Measurements from ENCODE around the gene PDE7B.

The PDE7B gene

DNA sequence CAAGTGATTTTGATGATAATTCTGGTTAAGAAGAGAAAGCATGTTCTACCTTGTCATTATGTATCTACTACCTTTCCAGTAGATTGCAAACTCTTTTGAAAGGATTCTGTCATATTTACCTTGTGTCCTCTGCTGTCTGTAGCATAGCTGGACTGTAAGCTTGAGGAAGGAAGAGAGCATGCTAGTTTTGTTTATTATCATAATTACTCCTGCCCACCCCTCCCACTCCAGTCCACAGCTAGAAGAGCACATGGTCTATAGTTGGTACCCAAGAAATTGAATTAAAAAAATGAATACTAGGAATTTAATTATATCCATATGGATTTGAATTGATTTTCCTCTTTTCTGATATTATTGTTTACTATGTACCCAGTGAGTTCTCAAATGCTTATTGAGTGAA is 40.2 kb downstream of the PDE7B start:
- no peak for DNase-seq

GRCh38 chr6:135895231-135895911 is 43.9 kb downstream of the PDE7B start:
- no peak for DNase-seq

DNA sequence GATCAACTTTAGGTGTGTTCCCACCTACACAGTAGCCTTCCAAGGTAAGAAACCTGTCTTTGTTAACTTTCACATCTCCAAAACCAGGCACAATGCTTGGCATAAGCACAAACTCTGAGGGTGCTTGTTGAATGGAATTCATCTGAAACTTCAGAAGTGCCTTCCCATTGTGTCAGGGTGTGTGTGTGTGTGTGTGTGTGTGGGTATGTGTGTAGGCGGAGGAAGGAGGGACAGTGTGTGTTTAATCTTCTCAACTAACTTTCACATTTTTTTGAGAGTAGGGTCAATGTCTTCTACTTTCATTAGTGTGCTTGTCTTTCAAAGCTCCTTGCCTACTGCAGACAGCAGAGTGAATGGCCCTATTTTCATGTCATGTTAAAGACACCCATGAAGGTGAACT is 45.6 kb downstream of the PDE7B start:
- DNase-seq: no peak

GRCh38 chr6:135901774-135902524 is 50.4 kb downstream of the PDE7B start:
- DNase-seq: peak; percentile 79

GRCh38 chr6:135902756-135903331 is 51.3 kb downstream of the PDE7B start:
- no peak for DNase-seq

DNA sequence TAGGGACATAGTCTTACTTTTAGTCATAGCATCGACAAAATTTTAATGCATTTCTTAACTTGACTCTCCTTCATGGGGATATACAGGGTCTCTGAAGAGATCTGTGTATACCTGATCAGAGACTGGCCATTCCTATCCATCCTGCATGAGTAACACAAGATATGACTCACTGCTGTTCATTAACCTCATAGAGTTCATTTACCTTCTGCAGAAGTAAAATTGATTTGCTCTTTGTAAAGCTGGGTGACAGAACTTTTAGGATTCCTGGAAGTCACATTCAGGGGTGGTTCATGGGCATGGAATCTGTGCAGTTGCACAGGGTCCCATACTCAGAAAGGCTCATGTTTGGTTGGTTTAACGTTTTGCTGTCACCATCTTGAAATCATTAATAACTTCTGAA is 53.2 kb downstream of the PDE7B start:
- DNase-seq: no peak

DNA sequence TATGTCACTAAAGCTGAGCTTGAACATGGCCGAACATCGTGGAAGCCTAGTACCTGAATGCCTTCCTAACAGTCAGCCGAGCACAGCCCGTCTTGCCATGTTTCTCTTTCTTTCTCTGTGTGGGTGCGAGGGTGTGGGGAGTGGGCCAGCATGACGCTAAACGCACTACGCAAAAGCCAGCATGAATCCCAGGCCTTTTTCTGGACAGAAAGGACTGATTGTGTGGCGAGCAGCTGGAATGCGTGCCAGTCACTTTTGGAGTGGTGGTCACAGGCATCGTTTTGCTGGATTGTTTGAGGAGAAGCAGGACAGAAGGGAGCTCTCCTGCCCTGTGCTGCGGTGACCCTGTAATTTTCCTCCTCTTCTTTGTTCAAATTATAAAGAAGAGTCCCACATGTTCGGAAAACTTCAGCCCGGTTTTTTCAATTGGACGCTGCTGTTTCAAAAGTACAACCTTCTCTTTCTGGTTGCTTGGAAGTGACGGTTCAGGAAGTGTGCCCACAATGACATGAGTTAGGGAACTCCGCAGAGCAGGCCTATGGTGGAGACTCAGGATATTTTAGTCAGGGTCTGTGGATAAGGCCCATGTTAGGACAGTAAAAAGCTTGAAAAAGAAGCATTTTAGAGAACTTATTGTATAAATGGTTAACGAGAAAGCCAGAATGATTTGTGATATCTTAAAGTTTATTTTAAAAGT is 54.3 kb downstream of the PDE7B start:
- DNase-seq: peak; percentile 54

GRCh38 chr6:135906542-135906941 is 55.0 kb downstream of the PDE7B start:
- DNase-seq: no peak

DNA sequence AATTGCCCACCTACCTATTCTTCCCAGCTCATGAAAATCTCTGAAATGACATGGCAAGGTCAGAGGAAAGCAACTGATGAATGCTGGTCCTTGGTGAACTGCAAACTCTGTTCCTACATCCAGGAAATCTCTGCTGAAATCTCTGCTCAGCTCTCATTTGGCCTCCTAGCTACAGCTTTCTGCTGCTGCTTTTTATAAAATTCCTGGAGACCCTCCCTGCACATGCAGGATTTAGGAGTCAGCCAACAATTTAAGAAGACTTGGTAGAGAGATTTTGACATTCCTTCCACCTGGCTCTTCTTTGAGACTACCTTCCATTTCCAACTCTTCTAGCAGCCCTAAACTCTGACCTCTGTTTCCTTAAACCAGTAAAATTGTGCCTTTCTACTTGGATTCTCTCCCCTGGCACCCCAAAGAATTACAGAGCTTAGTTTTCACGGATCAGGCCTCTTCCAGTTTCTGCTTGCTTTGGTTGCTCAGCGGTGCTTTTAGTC is 55.5 kb downstream of the PDE7B start:
- DNase-seq: no peak

GRCh38 chr6:135909737-135910387 is 58.4 kb downstream of the PDE7B start:
- no peak for DNase-seq

DNA sequence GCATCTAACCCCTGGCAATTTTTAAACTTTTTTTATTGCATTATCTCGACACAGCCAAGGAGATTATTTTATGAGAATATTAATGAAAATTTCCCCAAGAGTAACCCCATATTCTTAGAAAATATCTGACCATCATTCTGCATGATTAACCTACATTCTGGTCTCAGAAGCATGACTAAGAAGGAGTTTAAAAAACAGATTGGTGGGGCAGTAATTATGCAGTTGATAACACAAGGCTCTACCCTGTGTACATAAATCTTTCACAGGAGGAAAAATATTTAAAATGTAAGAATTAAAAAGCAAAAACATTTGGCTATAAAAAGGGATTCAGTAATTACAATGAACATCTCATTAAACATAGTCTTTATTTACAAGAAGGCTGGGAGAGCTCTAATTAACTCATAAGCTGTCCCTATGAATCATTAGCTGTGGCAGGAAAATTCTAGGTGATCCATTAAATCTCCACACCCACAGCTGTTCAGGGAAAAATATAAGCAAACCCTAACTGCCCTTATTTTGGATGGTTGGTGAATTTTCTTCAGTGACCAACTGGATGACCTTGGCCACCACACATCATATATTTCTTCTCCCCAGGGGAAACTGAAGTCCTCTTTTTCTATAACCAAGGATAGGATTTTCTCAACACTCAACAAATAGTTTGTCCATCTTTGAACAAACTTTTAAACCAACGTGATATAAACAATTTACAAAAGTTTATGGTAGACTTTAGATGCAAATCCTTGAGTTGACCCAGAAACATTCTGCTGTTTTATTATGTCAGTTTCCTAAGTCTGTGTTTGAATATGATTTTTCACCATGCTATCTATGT is 59.5 kb downstream of the PDE7B start:
- no peak for DNase-seq

GRCh38 chr6:135913785-135914184 is 62.3 kb downstream of the PDE7B start:
- no peak for DNase-seq

DNA sequence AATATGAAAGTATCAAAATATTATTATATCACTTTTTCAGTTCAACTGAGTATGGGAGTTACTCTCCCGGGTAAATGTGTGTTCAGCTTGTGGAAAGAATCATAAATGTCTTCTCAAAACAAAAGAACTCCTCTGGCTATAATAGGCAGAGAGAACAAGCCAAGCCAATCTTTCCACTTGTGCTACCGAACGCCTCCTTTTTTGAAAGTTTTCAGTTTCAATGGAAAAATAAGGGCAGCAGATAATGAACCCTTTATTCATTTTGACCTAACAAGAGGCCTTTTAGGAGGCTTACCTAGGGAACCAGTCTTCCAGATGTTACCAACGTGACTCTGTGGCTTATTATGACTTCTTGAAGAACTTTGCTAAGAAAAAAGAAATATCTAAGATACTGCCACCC is 67.5 kb downstream of the PDE7B start:
- DNase-seq: no peak

GRCh38 chr6:135920689-135921088 is 69.2 kb downstream of the PDE7B start:
- no peak for DNase-seq

DNA sequence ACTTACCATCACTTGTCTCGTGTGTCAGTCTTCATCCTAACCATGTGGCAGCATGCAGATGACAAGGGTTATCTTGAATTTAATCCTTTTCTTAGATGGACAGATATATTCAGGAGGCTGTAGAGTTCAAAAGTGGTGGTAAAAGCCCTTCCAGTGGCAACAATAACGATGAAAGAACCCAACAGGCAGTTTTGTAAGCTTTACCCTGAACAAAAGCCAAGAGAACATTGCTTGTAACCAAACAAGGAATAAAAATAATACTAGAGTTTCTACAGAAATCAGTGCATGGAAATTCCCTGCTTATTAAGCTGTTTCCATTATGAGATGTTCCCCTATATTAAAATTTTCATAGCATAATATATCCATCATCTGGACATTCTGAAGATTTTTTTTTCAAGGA is 69.7 kb downstream of the PDE7B start:
- no peak for DNase-seq

DNA sequence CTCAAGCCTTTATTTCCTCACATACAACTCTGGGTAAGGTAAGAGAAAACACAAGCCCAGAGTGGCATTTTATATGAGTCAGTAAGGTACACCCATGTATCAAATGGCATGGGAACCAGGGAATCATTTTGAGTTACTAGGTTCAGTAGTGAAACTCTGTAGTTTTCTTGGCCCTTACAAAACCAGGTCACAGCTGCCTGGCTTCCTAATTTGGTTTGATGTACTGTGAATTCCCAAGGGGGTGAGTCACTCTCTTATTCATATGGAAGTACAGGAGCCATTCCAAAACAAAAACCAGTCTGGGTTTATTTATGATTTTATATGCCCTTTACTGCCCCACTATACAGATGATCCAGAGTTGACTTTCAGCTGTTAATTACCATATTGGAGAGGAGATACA is 70.7 kb downstream of the PDE7B start:
- DNase-seq: peak; percentile 56

DNA sequence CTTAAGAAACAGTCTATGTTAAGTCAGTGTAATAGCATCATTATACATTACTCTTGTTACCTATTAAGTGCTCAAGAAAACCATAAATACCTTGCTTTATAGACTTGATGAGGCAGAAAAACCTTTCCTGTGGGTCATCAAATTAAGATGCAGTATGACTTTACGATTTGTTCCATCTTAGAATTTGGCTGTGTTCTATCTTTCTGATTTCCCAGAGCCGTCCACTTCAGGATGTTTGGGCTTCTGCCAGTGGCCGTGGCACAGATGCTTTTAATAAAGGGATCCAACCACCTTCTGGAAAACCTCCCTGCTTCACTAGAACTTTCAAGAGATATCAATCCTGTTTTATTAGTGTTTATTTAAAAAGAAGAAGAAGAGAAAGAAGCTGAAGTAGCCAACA is 71.2 kb downstream of the PDE7B start:
- DNase-seq: peak; percentile 50

DNA sequence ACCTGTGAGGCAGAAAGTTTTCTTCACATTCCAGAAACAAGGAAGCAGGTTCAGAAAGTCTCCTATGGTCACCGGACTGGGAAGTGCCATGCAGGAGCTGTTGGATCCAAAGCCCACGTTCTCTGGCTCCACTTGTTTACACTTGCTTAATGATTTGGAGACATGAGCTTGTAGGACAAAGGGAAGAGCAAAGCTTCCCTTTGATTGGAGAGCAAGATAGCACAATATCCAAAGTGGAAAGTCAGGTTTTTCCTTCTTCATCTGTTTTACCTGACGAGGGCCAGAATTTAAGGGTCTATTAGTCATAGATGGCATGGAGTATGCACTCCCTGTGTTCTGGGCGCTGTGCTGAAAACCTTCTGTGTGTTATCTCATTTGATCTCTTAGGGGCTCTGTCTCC is 81.2 kb downstream of the PDE7B start:
- no peak for DNase-seq

GRCh38 chr6:135935941-135936601 is 84.6 kb downstream of the PDE7B start:
- DNase-seq: peak; percentile 37

GRCh38 chr6:135936606-135937005 is 85.1 kb downstream of the PDE7B start:
- DNase-seq: no peak

- no peak for DNase-seq
Measured at GRCh38 chr6:135937106-135937505, 85.6 kb downstream of the PDE7B start.
